ENCODE results near the gene FUT8.

Gene FUT8

GRCh38 chr14:65549429-65549828 is 136.9 kb downstream of the FUT8 start:
- no peak for DNase-seq (ENCODE audit: low read depth)
- no peak for TF ChIP-seq CTCF (IDR thresholded peaks at IDR 0.05; ENCODE audit: low read depth, low read length, missing control alignments)
- in situ Hi-C loops (cut with HindIII; ENCODE audit: low sequenced_read_pairs): no loop called here
- no peak overlapping the region for H3K4me3 ChIP-seq (ENCODE audit: low read depth, low read length)

DNA sequence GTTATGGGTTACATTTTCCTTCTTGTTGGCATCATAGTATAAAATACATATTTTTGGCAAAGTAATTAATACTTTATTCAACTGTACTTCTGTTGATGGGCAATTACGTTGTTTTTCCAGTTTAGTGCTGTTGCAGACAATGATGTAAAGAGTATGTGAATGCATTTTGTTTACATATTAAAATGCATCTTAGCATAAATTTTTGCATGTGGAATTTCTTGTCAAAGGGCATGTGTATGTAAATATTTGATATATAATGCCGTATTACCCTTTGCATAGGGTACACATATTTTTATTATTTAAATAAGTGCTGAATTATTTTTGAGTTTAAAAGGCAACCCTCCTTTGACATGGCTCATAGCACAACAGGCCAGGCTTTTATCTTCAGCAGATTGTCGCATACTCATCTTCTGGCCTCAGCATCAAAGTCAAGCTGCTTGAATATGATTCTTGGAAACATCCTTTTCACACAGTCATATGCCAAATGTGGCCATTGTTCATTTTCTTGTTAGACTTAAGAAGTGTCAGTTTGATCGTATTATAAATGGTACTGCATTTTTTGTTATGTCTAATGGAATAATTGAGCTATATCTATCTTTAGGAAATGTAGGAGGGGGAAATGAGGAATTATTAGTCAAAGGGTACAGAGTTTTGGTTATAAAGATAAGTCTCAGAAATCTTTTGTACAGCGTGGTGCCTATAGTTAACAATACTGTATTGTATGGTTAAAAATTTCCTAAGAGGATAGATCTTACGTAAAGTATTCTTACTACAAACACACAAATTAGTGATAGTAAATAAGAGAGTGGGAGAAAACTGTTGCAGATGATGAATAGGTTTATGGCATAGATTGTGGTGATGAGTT is 138.5 kb downstream of the FUT8 start:
- no peak for TF ChIP-seq CTCF (IDR thresholded peaks at IDR 0.05; ENCODE audit: low read depth, low read length, missing control alignments)
- in situ Hi-C loops (cut with HindIII; ENCODE audit: low sequenced_read_pairs): no loop called here
- no peak overlapping the region for H3K4me3 ChIP-seq (ENCODE audit: low read depth, low read length)
- DNase-seq (ENCODE audit: low read depth): no peak

DNA sequence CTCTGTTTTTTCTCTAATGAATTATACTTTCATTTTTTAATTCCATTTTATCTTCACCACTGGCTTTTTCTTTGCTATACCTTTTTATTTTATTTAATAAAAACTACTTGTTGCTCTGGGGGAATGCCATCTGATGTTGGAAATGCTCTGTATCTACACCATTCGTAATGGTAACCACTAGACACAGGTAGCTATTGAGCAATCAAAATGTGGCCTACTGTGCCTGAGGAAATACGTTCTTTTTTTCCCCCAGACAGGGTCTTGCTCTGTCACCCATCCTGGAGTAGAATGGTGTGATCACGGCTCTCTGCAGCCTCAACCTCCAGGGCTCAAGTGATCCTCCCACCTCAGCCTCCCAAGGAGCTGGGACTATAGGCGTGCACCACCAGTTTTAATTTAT is 140.2 kb downstream of the FUT8 start:
- no peak for TF ChIP-seq CTCF (IDR thresholded peaks at IDR 0.05; ENCODE audit: low read depth, low read length, missing control alignments)
- no peak for DNase-seq (ENCODE audit: low read depth)
- no peak overlapping the region for H3K4me3 ChIP-seq (ENCODE audit: low read depth, low read length)
- in situ Hi-C loops (cut with HindIII; ENCODE audit: low sequenced_read_pairs): no loop called here

GRCh38 chr14:65554837-65555236 is 142.3 kb downstream of the FUT8 start:
- in situ Hi-C loops (cut with HindIII; ENCODE audit: low sequenced_read_pairs): no loop called here
- no peak for TF ChIP-seq CTCF (IDR thresholded peaks at IDR 0.05; ENCODE audit: low read depth, low read length, missing control alignments)

DNA sequence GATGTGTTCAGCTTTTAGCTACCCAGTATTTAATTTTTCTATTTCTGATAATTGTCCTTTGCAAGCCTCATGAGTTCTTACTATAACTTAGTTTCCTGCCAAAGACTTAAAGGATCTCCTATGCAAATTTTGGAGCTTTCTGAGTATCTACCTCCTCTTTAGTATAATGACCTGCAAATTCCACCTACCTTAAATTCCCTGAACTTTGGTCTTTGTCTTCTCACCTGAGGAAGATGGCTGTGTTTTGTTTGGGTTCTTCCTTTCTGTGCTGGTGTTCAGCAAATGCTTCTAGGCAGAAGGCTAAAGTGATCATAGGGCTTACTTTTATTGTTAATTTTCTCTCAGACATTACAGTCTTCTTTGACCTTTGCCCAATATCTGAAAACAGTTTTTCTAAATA is 142.8 kb downstream of the FUT8 start:
- no peak for DNase-seq (ENCODE audit: low read depth)
- H3K4me3 ChIP-seq (ENCODE audit: low read depth, low read length): no peak overlapping the region
- in situ Hi-C loops (cut with HindIII; ENCODE audit: low sequenced_read_pairs): no loop called here
- TF ChIP-seq CTCF (IDR thresholded peaks at IDR 0.05; ENCODE audit: low read depth, low read length, missing control alignments): no peak

More at GRCh38 chr14:65554837-65555236, 142.3 kb downstream of the FUT8 start:
- no peak for DNase-seq (ENCODE audit: low read depth)
- no peak overlapping the region for H3K4me3 ChIP-seq (ENCODE audit: low read depth, low read length)

DNA sequence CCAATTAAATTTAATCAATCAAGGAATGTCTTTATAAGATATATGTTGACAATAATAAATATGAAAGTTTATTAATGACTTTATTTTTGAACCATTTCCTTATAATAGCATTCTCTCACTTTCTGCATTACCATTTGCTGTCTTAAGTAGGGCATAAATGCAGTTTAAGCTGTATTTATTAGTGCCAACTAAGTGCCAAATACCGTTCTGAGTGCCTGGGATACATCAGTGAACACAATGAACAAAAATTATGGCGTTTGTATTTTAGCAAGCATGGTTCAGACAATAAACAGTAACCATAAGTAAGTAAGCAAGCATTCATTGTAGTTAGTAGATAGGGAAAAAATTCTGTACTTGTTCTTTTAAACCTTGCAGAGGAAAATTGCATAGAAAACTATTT is 145.8 kb downstream of the FUT8 start:
- no peak for DNase-seq (ENCODE audit: low read depth)
- no peak for TF ChIP-seq CTCF (IDR thresholded peaks at IDR 0.05; ENCODE audit: low read depth, low read length, missing control alignments)
- in situ Hi-C loops (cut with HindIII; ENCODE audit: low sequenced_read_pairs): no loop called here
- no peak overlapping the region for H3K4me3 ChIP-seq (ENCODE audit: low read depth, low read length)

Measured in astrocyte of the cerebellum (primary cell).